Fibroblast of lung (primary cell): ENCODE measurements around the gene ZNF221.

Source experiments
- EZH2 ChIP-seq: IDR thresholded peaks from 2 replicates; pipeline ENCODE4 v1.5.1; 2012; ENCODE audit warnings: low read length, control low read depth, mild to moderate bottlenecking; ENCODE audit errors: missing control alignments
- TF ChIP-seq, protein P1 (sequence below), 2 donors: IDR thresholded peaks in 1 of 2; conservative IDR thresholded peaks in 1 of 2; 1 replicate in 1 of 2; 2 replicates in 1 of 2; pipeline ENCODE4 v1.5.1; 2011 to 2012; ENCODE audit warnings: low read length in 2 of 2, control low read depth in 1 of 2, inconsistent platforms in 1 of 2, low read depth in 1 of 2, mild to moderate bottlenecking in 1 of 2

DNA sequence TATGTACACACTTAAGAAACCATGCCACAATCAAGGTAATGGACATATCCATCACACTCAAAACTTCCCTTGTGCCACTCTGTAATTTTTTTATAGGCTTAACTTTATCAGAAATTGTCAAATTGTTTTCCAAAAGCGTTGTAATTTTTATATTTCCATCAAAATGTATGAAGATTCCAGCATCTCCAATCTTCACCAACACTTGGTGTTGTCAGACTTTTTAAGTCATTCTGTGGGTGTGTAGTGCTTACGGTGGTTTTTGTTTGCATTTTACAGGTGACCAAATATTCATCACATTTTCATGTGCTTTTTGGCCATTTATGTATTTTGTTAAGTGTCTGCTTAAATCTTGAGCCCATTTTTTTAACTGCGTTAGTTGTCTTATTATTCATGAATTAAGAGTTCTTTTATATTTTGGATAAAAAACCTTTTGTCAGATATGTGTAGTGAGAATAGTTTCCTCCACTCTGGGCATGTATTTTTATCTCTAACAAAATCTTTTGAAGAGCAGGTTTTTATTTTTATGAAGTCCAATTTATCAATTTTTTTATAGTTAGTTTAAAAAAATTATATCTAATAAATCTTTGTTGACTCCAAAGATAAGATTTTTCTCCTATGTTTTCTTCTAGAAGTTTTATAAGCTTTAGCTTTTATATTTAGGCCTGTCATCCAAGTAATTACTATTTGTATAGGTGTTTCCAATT, 11.3 kb upstream of the ZNF221 start:
- TF ChIP-seq, protein P1, sequence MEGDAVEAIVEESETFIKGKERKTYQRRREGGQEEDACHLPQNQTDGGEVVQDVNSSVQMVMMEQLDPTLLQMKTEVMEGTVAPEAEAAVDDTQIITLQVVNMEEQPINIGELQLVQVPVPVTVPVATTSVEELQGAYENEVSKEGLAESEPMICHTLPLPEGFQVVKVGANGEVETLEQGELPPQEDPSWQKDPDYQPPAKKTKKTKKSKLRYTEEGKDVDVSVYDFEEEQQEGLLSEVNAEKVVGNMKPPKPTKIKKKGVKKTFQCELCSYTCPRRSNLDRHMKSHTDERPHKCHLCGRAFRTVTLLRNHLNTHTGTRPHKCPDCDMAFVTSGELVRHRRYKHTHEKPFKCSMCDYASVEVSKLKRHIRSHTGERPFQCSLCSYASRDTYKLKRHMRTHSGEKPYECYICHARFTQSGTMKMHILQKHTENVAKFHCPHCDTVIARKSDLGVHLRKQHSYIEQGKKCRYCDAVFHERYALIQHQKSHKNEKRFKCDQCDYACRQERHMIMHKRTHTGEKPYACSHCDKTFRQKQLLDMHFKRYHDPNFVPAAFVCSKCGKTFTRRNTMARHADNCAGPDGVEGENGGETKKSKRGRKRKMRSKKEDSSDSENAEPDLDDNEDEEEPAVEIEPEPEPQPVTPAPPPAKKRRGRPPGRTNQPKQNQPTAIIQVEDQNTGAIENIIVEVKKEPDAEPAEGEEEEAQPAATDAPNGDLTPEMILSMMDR (conservative IDR thresholded peaks at IDR 0.05 in 1 of 2, IDR thresholded peaks at IDR 0.05 in 1 of 2; ENCODE audit: low read depth in 1 of 2, low read length in 2 of 2), result no peak
- no peak for TF ChIP-seq EZH2
